ENCODE data around the gene TSPAN15.

Gene TSPAN15

GRCh38 chr10:69451209-69451783 is at the start of gene TSPAN15:
TSS of gene TSPAN15 (plus strand) at chr10:69451465. CDS start at chr10:69451595, 130 bp downstream.
- H3K36me3 ChIP-seq (ENCODE audit: low read depth): no peaks in the 10 kb centered on the region
- no peaks in the 10 kb centered on the region for H3K9me3 ChIP-seq (ENCODE audit: severe bottlenecking)
- no peaks in the 10 kb centered on the region for H3K27me3 ChIP-seq (ENCODE audit: insufficient read depth, poor library complexity, severe bottlenecking)
- TF ChIP-seq CTCF (IDR thresholded peaks at IDR 0.05; ENCODE audit: poor library complexity, severe bottlenecking): no peak
- ATAC-seq (ENCODE audit: low read depth) (peak; percentile 80), DNase-seq (ENCODE audit: low spot score) (peak; percentile 83)
- peak within 1 kb of the TSS; percentile 2 for H3K27ac ChIP-seq (ENCODE audit: poor library complexity, severe bottlenecking)
- peaks cover 22% of the 10 kb centered on the region for H3K4me1 ChIP-seq (ENCODE audit: insufficient read depth, poor library complexity, severe bottlenecking)
- H3K4me3 ChIP-seq (ENCODE audit: severe bottlenecking): peak within 1 kb of the TSS; percentile 50

GRCh38 chr10:69402386-69402785 is 48.9 kb upstream of the TSPAN15 start:
- Histone ChIP-seq H3K36me3 (ENCODE audit: low read depth) (peaks cover 42% of the 10 kb centered on the region), H3K9me3 (ENCODE audit: severe bottlenecking) (no peaks in the 10 kb centered on the region), H3K27me3 (ENCODE audit: insufficient read depth, poor library complexity, severe bottlenecking) (no peaks in the 10 kb centered on the region), H3K4me3 (ENCODE audit: severe bottlenecking) (no peak overlapping the region), H3K27ac (ENCODE audit: poor library complexity, severe bottlenecking) (no peak overlapping the region), H3K4me1 (ENCODE audit: insufficient read depth, poor library complexity, severe bottlenecking) (peaks cover 8% of the 10 kb centered on the region)
- ATAC-seq (ENCODE audit: low read depth): no peak
- no peak for TF ChIP-seq CTCF (IDR thresholded peaks at IDR 0.05; ENCODE audit: poor library complexity, severe bottlenecking)
- no peak for DNase-seq (ENCODE audit: low spot score)

GRCh38 chr10:69403066-69403465 is 48.2 kb upstream of the TSPAN15 start:
- no peaks in the 10 kb centered on the region for H3K27me3 ChIP-seq (ENCODE audit: insufficient read depth, poor library complexity, severe bottlenecking)
- TF ChIP-seq CTCF (IDR thresholded peaks at IDR 0.05; ENCODE audit: poor library complexity, severe bottlenecking): no peak
- no peak overlapping the region for H3K27ac ChIP-seq (ENCODE audit: poor library complexity, severe bottlenecking)
- no peaks in the 10 kb centered on the region for H3K9me3 ChIP-seq (ENCODE audit: severe bottlenecking)
- peaks cover 8% of the 10 kb centered on the region for H3K4me1 ChIP-seq (ENCODE audit: insufficient read depth, poor library complexity, severe bottlenecking)
- ATAC-seq (ENCODE audit: low read depth) (no peak), DNase-seq (ENCODE audit: low spot score) (no peak)
- H3K4me3 ChIP-seq (ENCODE audit: severe bottlenecking): no peak overlapping the region
- H3K36me3 ChIP-seq (ENCODE audit: low read depth): peaks cover 36% of the 10 kb centered on the region

- DNase-seq (ENCODE audit: low spot score): no peak
- H3K9me3 ChIP-seq (ENCODE audit: severe bottlenecking): no peaks in the 10 kb centered on the region
- no peak overlapping the region for H3K4me3 ChIP-seq (ENCODE audit: severe bottlenecking)
- H3K36me3 ChIP-seq (ENCODE audit: low read depth): peaks cover 31% of the 10 kb centered on the region
- no peak overlapping the region for H3K27ac ChIP-seq (ENCODE audit: poor library complexity, severe bottlenecking)
- peaks cover 11% of the 10 kb centered on the region for H3K4me1 ChIP-seq (ENCODE audit: insufficient read depth, poor library complexity, severe bottlenecking)
- ATAC-seq (ENCODE audit: low read depth): no peak
- no peaks in the 10 kb centered on the region for H3K27me3 ChIP-seq (ENCODE audit: insufficient read depth, poor library complexity, severe bottlenecking)
- TF ChIP-seq CTCF (IDR thresholded peaks at IDR 0.05; ENCODE audit: poor library complexity, severe bottlenecking): no peak
Observed at GRCh38 chr10:69403519-69403918, 47.7 kb upstream of the TSPAN15 start.

GRCh38 chr10:69404786-69405185 is 46.5 kb upstream of the TSPAN15 start:
- Histone ChIP-seq H3K4me1 (ENCODE audit: insufficient read depth, poor library complexity, severe bottlenecking) (peaks cover 18% of the 10 kb centered on the region), H3K27me3 (ENCODE audit: insufficient read depth, poor library complexity, severe bottlenecking) (no peaks in the 10 kb centered on the region), H3K9me3 (ENCODE audit: severe bottlenecking) (no peaks in the 10 kb centered on the region), H3K36me3 (ENCODE audit: low read depth) (peaks cover 18% of the 10 kb centered on the region), H3K27ac (ENCODE audit: poor library complexity, severe bottlenecking) (peak overlapping the region; percentile 58), H3K4me3 (ENCODE audit: severe bottlenecking) (no peak overlapping the region)
- DNase-seq (ENCODE audit: low spot score): no peak
- ATAC-seq (ENCODE audit: low read depth): no peak
- TF ChIP-seq CTCF (IDR thresholded peaks at IDR 0.05; ENCODE audit: poor library complexity, severe bottlenecking): no peak
